GM23248 (cell line): ENCODE measurements around the gene ACVR1B. TPM values are rescaled to one million over a fixed set of nuclear protein-coding genes. Genes with fewer than 3 reads are reported as not detected.

Source experiments
- DNase-seq: peaks from one replicate; pipeline ENCODE4 v3.0.0-alpha.2; 2015
- H2AFZ ChIP-seq: fragments of 200-600 bp; sonication (generic); 2 replicates; pipeline ENCODE4 v1.6.1; 2016; ENCODE audit warnings: antibody characterized with exemption
- H3F3A ChIP-seq: fragments of 200-600 bp; sonication (generic); 2 replicates; pipeline ENCODE4 v1.6.1; 2016; ENCODE audit warnings: mild to moderate bottlenecking, antibody characterized with exemption, mixed run types; ENCODE audit not compliant: insufficient read depth
- H3K27ac ChIP-seq: fragments of 200-600 bp; sonication (generic); 2 replicates; pipeline ENCODE4 v1.5.1; 2016; ENCODE audit warnings: mild to moderate bottlenecking
- H3K27me3 ChIP-seq: fragments of 200-600 bp; sonication (generic); replicated peaks from 2 replicates; pipeline ENCODE4 v1.6.1; 2016; ENCODE audit warnings: mild to moderate bottlenecking; ENCODE audit not compliant: insufficient read depth
- H3K36me3 ChIP-seq: fragments of 200-600 bp; sonication (generic); 2 replicates; pipeline ENCODE4 v1.6.1; 2016; ENCODE audit warnings: low read depth, mild to moderate bottlenecking
- H3K4me1 ChIP-seq: fragments of 200-600 bp; sonication (generic); 2 replicates; pipeline ENCODE4 v1.6.1; 2016; ENCODE audit warnings: mild to moderate bottlenecking; ENCODE audit not compliant: insufficient read depth
- H3K4me2 ChIP-seq: fragments of 200-600 bp; sonication (generic); one replicate; pipeline ENCODE4 v1.6.1; 2016; ENCODE audit warnings: mild to moderate bottlenecking; ENCODE audit not compliant: unreplicated experiment
- H3K4me3 ChIP-seq: fragments of 200-600 bp; sonication (generic); 2 replicates; pipeline ENCODE4 v1.5.1; 2016; ENCODE audit warnings: mild to moderate bottlenecking
- H3K79me2 ChIP-seq: fragments of 200-600 bp; sonication (generic); 2 replicates; pipeline ENCODE4 v1.6.1; 2016; ENCODE audit warnings: mild to moderate bottlenecking; ENCODE audit not compliant: insufficient read depth
- H3K9ac ChIP-seq: fragments of 200-600 bp; sonication (generic); 2 replicates; pipeline ENCODE4 v1.6.1; 2016; ENCODE audit warnings: mild to moderate bottlenecking
- H3K9me2 ChIP-seq: fragments of 200-600 bp; sonication (generic); 2 replicates; pipeline ENCODE4 v1.6.1; 2016; ENCODE audit warnings: mixed run types, mild to moderate bottlenecking, moderate library complexity; ENCODE audit not compliant: insufficient read depth
- H3K9me3 ChIP-seq: fragments of 200-600 bp; sonication (generic); one replicate; pipeline ENCODE4 v1.6.1; 2017; ENCODE audit warnings: low read depth
- H4K20me1 ChIP-seq: fragments of 200-600 bp; sonication (generic); 2 replicates; pipeline ENCODE4 v1.6.0; 2016; ENCODE audit not compliant: insufficient read depth
- EZH2 ChIP-seq: fragments of 200-600 bp; sonication (generic); IDR thresholded peaks from 2 replicates; pipeline ENCODE4 v1.6.1; 2018; ENCODE audit warnings: antibody characterized with exemption, mild to moderate bottlenecking; ENCODE audit not compliant: insufficient read depth, poor library complexity, severe bottlenecking
- EZH2phosphoT487 ChIP-seq: fragments of 200-600 bp; sonication (generic); IDR thresholded peaks from 2 replicates; pipeline ENCODE4 v1.6.1; 2018; ENCODE audit warnings: antibody characterized with exemption, moderate library complexity, mild to moderate bottlenecking, low read depth; ENCODE audit not compliant: insufficient read depth
- WGBS, 2 experiments: methylation state at CpG; one replicate each; pipeline ENCODE4 v1.1.6; 2015 to 2017; ENCODE audit warnings: low lambda C conversion rate in 2 of 2, low coverage in 1 of 2; ENCODE audit errors: missing lambda C conversion rate in 2 of 2; 5-methylcytosine and 5-hydroxymethylcytosine counted together
- in situ Hi-C: fragments of 300-500 bp; cut with MboI; formaldehyde crosslinking; loops from 2 replicates; pipeline ENCODE4 v1.15.0; 2020
- polyA plus RNA-seq: library from polyadenylated mRNA; unstranded; fragments of >200 nt; fragmentation: Nextera tagmentation; extraction: Ambion mirVana; gene quantifications from 2 replicates; pipeline ENCODE4 v1.2.1, GENCODE V29; 2016
- total RNA-seq: library from RNA; depleted of rRNA; stranded (reverse); fragments of >200 nt; shearing (Covaris generic); gene quantifications from 2 replicates; pipeline ENCODE4 v1.2.3, GENCODE V29; 2014

ACVR1B gene
- total and polyA plus RNA-seq, 2 experiments from 2014 or later, result 2.8 to 17.0 TPM

DNA sequence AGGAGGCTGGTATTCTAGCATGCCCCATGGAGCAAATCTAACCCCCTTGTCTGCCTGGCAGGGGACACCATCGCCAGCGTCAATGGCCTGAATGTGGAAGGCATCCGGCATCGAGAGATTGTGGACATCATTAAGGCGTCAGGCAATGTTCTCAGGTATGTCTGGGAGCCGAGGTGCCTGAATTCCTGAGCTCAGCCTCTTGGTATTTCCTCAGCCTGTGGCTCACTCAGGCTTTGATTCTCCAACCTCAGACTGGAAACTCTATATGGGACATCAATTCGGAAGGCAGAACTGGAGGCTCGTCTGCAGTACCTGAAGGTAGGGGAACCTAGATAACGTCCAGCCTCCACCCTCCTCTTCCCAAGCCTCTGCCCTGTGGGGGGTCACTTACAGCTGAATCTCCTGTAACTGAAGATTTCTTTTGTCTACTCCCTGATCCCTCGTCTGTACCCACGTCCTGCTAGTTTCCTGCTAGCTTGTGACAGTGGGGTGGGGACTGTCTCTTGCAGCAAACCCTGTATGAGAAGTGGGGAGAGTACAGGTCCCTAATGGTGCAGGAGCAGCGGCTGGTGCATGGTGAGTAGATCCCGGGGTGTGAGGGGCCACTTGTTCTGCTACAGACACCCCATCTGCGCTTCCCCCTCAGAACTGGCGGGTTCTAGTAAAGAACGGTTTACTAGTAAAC is 62.3 kb downstream of the ACVR1B start:
- Histone ChIP-seq H3K27ac (no peak overlapping the region), H3K9me3 (no peaks in the 10 kb centered on the region), H2AFZ (no peak overlapping the region), H3K4me2 (no peak overlapping the region), H3K4me1 (peaks cover 9% of the 10 kb centered on the region; the same call in 1 of the 2 replicates), H3K9ac (no peak overlapping the region), H3K36me3 (no peaks in the 10 kb centered on the region), H3K79me2 (no peaks in the 10 kb centered on the region), H3K27me3 (no peaks in the 10 kb centered on the region), H4K20me1 (no peaks in the 10 kb centered on the region), H3F3A (peaks cover 6% of the 10 kb centered on the region; the same call in 1 of the 2 replicates), H3K9me2 (no peaks in the 10 kb centered on the region), H3K4me3 (no peak overlapping the region)
- no peak for DNase-seq
- 87 to 92% methylated on average over 16 of the region's 16 CpGs for WGBS, 2 experiments
- TF ChIP-seq EZH2 (no peak), EZH2phosphoT487 (no peak)
- in situ Hi-C loops, result no loop called here

DNA sequence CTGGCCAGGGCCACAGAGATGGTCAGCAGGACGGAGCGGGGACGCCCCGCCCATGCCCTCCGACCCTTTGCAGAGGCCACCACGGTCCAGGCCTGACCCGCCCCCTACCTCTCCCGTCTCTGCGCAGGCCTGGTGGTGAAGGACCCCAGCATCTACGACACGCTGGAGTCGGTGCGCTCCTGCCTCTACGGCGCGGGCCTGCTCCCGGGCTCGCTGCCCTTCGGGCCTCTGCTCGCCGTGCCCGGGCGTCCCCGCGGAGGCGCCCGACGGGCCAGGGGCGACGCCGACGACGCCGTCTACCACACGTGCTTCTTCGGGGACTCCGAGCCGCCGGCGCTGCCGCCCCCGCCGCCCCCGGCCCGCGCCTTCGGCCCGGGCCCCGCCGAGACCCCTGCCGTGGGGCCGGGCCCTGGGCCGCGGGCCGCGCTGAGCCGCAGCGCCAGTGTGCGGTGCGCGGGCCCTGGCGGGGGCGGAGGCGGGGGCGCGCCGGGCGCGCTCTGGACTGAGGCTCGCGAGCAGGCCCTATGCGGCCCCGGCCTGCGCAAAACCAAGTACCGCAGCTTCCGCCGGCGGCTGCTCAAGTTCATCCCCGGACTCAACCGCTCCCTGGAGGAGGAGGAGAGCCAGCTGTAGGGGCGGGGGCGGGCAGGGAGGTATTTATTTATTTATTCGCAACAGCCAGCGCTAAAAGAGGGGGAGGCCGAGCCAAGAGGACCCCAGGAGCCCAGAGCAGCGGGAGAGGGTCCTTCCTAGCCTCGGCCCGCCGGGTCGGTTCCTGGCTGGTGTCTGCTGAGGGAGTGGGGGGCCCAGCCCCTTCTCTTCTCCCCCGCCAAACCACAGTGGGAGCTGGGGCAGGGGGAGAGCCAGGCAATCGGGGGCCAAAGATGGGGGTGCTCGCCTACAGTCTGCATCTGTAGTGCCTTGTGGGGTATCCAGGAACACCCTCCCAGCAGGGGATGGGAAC is 63.4 kb downstream of the ACVR1B start:
- in situ Hi-C loops, result no loop called here
- H3K4me3 ChIP-seq, result no peak overlapping the region
- no peak overlapping the region for H2AFZ ChIP-seq
- no peaks in the 10 kb centered on the region for H4K20me1 ChIP-seq
- WGBS, 2 experiments, result 91 to 94% methylated on average over 26 to 78 of the region's 93 CpGs
- no peak overlapping the region for H3K9ac ChIP-seq
- H3K27me3 ChIP-seq, result no peaks in the 10 kb centered on the region
- no peak for DNase-seq
- no peaks in the 10 kb centered on the region for H3K9me3 ChIP-seq
- H3K9me2 ChIP-seq, result no peaks in the 10 kb centered on the region
- peaks cover 1% of the 10 kb centered on the region; the same call in 1 of the 2 replicates for H3F3A ChIP-seq
- H3K4me2 ChIP-seq, result no peak overlapping the region
- TF ChIP-seq EZH2phosphoT487 (no peak), EZH2 (no peak)
- H3K36me3 ChIP-seq, result no peaks in the 10 kb centered on the region
- H3K4me1 ChIP-seq, result peaks cover 9% of the 10 kb centered on the region; the same call in 1 of the 2 replicates
- no peak overlapping the region for H3K27ac ChIP-seq
- H3K79me2 ChIP-seq, result no peaks in the 10 kb centered on the region

DNA sequence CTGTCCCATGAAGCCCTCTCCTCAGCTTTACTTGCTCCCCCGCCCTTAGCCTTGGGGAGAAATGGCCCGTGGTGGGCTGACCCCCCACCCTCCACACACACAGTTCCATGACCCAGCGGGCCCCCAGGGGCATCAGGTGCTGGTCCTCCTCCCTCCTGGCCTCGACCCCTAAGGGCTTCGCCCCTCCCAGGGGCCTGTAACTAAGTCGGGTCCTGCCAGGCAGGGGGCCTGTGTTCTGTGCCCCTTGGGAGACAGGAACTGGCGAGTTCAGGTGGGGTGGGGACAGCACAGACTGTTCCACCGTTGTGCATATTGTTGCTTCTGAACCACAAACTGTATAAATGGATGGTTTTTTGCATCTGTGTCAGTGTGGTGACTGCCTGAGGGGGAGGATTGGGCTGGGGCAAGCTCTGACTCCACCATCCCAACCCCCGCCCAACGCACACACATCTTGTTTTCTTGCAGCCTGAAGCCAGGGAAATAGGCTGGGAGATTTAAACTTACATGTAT is 64.1 kb downstream of the ACVR1B start:
- H2AFZ ChIP-seq, result no peak overlapping the region
- no peak for TF ChIP-seq EZH2
- TF ChIP-seq EZH2phosphoT487, result no peak
- no peaks in the 10 kb centered on the region for H3F3A ChIP-seq
- no peaks in the 10 kb centered on the region for H3K9me3 ChIP-seq
- no peaks in the 10 kb centered on the region for H3K79me2 ChIP-seq
- DNase-seq, result no peak
- no peaks in the 10 kb centered on the region for H3K36me3 ChIP-seq
- in situ Hi-C loops, result no loop called here
- no peak overlapping the region for H3K4me3 ChIP-seq
- H4K20me1 ChIP-seq, result no peaks in the 10 kb centered on the region
- 0 out of 2 replicates have a peak, but pooled peaks cover 3% of the 10 kb centered on the region for H3K4me1 ChIP-seq
- no peak overlapping the region for H3K9ac ChIP-seq
- no peaks in the 10 kb centered on the region for H3K27me3 ChIP-seq
- H3K9me2 ChIP-seq, result no peaks in the 10 kb centered on the region
- WGBS, 2 experiments, result 85 to 86% methylated on average over 10 of the region's 10 CpGs
- no peak overlapping the region for H3K27ac ChIP-seq
- H3K4me2 ChIP-seq, result no peak overlapping the region

DNA sequence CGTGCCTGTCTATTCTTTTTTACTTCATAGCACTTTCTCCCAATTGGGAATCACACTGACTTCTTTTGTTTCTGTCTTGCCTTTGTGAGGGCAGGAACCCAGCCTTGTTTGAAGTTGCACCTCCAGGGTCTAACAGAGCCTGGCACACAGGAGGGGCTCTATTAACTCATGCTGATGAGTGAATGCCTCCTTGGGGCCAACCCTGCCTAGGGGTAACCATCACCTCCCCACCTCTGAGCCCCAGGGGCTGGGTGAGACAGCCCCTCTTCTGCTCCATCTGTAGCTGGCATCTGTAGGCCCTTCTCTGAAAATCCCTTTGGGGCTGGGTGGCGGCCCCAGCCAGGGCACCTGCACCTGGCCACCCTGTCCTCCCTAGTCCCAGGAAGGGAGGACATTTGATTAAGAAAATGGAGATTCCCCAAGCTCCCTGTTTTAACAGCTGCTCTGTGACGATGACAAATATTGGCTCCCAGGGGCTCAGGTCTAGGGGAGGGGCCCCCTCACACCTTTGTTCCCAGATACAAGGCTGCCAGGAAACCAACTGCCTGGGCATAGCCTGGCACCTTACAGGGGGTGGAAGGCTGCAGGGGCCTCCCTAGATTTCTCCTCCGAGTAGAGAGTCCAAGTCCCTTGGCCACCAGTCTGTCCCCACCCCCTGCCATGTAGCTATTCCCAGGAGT is 67.1 kb downstream of the ACVR1B start:
- Histone ChIP-seq H3K27me3 (no peaks in the 10 kb centered on the region), H3K79me2 (no peaks in the 10 kb centered on the region), H3K27ac (no peak overlapping the region), H4K20me1 (no peaks in the 10 kb centered on the region), H3K4me3 (no peak overlapping the region), H2AFZ (no peak overlapping the region), H3K9me3 (no peaks in the 10 kb centered on the region), H3K4me2 (no peak overlapping the region), H3K4me1 (no peaks in the 10 kb centered on the region), H3K36me3 (no peaks in the 10 kb centered on the region), H3K9me2 (no peaks in the 10 kb centered on the region), H3F3A (no peaks in the 10 kb centered on the region), H3K9ac (no peak overlapping the region)
- no peak for DNase-seq
- TF ChIP-seq EZH2 (no peak), EZH2phosphoT487 (no peak)
- WGBS, 2 experiments, result 76 to 77% methylated on average over 4 of the region's 4 CpGs
- in situ Hi-C loops, result no loop called here
